HG03439 (cell line): Measurements from ENCODE around the gene OR8H2.
"Not testable (repeated sequence)": the region's sequence is repeated elsewhere in the genome, so short reads cannot be mapped to it uniquely, and the experiment has no call there.

Experiments
- ATAC-seq: cut with Tn5 transposase; IDR thresholded peaks from one replicate; pipeline ENCODE4 v1.9.1; 2021; ENCODE audit warnings: mild to moderate bottlenecking, moderate library complexity; ENCODE audit not compliant: unreplicated experiment

Gene OR8H2, protein sequence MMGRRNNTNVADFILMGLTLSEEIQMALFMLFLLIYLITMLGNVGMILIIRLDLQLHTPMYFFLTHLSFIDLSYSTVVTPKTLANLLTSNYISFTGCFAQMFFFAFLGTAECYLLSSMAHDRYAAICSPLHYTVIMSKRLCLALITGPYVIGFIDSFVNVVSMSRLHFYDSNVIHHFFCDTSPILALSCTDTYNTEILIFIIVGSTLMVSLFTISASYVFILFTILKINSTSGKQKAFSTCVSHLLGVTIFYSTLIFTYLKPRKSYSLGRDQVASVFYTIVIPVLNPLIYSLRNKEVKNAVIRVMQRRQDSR

DNA sequence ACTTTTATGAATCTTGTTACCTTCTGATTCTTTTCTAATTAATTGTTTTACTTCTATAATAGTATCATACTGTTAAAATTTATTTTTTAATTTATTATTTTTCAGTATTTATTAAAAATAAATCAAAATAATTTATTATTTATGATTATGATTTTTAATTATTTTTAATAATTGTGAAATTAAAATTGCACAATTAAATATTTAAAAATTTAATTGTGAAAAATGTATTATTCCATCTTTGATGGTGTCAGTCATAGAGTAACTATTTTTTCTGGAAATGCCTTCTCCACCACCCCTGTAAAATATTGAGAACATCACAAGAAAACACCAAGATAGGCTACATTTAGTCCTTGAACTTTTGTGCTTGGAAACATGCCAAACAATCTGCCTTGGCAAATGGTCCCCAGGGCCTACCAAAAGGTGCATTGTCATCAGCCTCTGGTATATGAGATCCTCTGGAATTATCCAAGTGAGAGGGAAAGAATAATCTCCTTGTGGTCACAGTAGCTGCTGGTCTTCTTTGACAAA, at the start of gene OR8H2:
Gene OR8H2 (plus strand): TSS at position 478 of the 528 bp plus-strand sequence. CDS start 1,356 bp downstream, outside the sequence.
- no peak for ATAC-seq

DNA sequence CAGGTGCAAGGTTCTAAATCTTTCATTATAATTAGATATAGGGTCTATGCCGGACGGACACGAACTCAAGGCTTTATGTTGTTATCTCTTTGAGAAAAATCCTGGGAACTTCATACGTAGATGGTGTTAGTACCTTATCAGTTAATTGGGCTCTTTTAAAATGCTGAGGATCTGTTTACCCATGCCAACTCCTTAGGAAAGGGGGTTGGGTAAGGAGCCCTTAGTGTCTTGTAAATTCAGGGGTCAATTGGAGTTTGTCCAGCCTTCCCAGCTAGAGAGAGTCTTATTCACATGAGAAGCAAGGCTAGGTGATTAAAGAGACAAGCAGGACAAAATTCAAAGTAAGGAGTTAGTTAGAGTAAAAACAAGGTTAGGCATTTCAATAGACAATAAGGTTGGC, 47.1 kb upstream of the OR8H2 start:
- ATAC-seq: not testable (repeated sequence)

DNA sequence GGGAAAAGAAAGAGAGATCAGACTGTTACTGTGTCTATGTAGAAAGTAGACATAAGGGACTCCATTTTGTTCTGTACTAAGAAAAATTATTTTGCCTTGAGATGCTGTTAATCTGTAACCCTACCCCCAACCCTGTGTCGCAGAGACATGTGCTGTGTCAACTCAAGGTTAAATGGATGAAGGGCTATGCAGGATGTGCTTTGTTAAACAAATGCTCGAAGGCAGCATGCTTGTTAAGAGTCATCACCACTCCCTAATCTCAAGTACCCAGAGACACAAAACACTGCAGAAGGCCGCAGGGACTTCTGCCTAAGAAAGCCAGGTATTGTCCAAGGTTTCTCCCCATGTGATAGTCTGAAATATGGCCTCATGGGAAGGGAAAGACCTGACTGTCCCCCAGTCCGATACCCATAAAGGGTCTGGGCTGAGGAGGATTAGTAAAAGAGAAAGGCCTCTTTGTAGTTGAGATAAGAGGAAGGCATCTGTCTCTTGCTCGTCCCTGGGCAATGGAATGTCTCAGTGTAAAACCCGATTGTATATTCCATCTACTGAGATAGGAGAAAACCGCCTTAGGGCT, 45.7 kb upstream of the OR8H2 start:
- not testable (repeated sequence) for ATAC-seq

DNA sequence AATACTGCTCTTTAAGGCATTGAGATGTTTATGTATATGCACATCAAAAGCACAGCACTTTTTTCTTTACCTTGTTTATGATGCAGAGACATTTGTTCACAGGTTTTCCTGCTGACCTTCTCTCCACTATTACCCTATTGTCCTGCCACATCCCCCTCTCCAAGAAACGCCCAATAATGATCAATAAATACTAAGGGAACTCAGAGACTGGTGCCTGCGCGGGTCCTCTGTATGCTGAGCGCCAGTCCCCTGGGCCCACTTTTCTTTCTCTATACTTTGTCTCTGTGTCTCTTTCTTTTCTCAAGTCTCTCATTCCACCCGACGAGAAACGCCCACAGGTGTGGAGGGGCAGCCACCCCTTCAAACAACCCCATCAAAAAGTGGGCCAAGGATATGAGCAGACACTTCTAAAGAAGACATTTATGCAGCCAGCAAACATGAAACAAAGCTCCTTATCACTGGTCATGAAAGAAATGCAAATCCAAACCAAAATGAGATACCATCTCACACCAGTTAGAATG, 45.2 kb upstream of the OR8H2 start:
- not testable (repeated sequence) for ATAC-seq

DNA sequence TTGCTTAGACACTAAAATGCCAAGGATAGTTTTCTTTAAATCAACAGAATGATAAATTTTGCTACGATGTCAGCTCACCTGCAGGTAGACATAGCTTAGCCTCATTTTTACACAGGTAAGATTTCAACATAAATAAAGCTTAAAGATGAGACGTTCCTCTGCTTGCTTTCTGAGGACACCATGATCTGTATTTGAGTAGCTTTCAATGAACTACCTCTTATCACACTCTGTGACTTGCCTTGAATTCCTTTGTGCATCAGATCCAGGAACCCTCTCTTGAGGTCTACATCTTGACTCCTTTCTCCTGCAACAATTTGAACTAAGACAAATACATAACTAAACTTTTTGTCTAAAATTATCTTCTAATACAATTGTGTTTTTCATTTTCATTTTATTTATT, 36.5 kb upstream of the OR8H2 start:
- ATAC-seq: no peak

DNA sequence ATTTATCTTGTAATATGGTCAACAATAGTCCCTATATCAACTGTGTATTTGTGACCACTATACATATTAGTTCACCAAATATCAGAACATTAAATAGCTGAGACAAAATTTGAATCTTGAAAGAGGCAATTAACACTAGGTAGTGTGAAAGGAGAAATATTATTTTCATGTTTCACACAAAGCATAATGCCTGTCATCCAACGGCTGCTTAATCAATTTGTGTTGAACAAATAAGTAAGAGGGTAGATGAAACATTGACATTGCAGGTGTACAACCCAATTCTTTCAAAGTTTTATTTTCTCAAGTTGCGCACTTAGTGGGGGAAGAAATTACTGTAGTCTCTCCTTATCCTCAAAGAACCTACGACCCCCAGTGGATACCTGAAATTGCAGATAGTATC, 13.8 kb upstream of the OR8H2 start:
- ATAC-seq: no peak

DNA sequence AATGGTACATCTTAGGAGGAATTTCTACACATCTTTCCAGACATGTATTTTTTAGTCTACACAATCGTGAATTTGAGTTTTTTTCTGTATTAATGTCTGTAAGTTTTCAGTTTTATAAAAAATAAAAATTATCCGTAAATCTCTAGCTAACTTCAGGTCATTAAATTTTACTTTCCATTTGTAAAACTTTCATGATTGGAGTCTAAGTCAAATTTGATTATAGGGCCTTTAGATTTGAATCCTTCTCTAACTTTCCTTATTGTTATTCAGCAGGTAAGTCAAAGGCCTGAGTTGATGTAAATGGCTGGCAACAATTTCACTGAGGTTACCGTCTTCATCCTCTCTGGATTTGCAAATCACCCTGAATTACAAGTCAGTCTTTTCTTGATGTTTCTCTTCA, 10.5 kb upstream of the OR8H2 start, which contains the start of gene OR8I2:
Gene OR8I2 (plus strand): TSS at position 301 of the 400 bp plus-strand sequence. CDS start 0 bp downstream, at position 301.
- ATAC-seq: no peak

DNA sequence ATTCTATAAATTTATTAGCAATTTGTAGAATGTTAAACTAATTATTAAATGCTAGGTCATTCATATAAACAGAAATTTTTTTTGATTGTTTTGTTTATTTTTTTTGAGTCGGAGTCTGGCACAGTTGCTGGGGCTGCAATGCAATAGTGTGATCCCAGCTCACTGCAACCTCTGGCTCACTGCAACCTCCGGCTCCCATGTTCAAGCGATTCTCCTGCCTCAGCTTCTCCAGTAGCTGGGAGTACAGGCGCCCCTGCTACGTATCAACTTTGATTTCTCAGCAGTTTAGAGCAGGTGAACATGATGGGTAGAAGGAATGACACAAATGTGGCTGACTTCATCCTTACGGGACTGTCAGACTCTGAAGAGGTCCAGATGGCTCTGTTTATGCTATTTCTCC, 18.6 kb downstream of the OR8H2 start, which contains the start of gene OR8H3:
Gene OR8H3 (plus strand): TSS at position 301 of the 400 bp plus-strand sequence. CDS start 0 bp downstream, at position 301.
- no peak for ATAC-seq

DNA sequence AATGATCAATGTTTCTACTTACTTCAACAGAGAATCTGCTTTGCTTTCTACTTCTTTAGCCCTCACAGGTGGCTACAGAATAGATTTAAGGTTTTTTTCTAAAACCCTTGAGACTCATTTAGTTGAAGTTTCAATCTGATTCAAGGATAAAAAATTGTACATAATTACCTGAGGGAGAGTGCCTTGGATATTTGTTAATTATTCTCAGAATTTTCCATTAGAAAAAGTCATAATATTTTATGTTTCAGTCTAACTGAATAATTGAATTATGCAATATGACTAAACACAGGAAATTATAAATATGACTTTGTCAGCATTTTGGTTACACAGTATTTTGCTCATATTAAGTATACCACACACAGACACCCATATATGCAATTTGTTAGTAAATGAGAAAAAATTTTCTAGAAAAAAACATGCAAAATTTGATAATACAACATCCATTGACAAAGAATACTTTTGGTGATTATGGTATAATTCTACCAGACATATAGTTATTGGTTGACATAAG, 36.7 kb downstream of the OR8H2 start, which contains the start of gene OR8J3:
Gene OR8J3 (minus strand): TSS at position 51 of the 511 bp plus-strand sequence. CDS start 2,483 bp downstream, outside the sequence.
- ATAC-seq: no peak

DNA sequence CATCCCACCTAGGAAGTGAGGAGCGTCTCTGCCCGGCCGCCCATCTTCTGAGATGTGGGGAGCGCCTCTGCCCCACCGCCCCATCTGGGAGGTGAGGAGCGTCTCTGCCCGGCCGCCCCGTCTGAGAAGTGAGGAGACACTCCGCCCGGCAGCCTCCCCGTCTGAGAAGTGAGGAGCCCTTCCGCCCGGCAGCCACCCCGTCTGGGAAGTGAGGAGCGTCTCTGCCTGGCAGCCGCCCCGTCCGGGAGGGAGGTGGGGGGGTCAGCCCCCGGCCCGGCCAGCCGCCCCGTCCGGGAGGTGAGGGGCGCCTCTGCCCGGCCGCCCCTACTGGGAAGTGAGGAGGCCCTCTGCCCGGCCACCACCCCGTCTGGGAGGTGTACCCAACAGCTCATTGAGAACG, 40.2 kb downstream of the OR8H2 start:
- ATAC-seq: not testable (repeated sequence)

DNA sequence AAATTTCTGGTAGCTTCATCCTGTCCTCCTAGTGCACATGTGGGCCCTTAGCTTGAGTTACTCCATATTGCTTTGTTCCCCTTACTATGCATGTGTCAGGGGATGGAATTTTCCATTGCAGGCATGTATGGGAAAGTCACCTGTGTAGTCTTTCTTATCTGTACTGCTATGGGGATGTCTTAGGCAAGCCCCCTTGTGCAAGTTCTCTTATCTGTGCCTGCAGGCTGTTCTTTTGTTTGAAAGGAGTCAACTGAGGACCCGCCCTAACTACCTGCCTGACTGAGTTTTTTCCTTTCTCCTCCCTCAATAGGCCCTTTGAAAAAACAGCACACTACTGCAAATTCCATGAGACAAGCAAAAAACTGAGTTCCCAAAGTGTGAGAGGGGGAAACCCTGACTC, 47.9 kb downstream of the OR8H2 start:
- ATAC-seq: no peak

DNA sequence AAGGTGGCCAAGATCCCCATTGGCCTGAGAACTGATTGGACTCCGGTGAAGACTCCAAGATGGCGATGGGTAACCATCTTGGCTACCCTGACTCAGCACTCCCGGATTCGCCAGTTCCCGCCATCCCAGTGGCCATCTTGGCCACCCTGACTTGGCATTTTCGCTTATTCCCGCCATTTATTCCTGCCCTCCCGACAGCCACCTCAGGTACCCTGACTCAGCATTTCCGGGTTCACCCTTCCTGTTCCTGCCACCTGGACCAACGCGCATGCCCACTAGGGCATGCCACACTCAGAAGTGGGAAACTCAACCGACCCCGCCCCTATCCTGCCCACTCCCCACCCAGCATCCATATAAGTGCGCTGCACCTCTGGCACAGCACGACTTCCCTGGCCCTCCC, 48.8 kb downstream of the OR8H2 start:
- no peak for ATAC-seq
